ENCODE data around the gene LRRC7. TPM values are rescaled to one million over a fixed set of nuclear protein-coding genes. Genes with fewer than 3 reads are reported as not detected.
"Not testable (repeated sequence)": the region's sequence is repeated elsewhere in the genome, so short reads cannot be mapped to it uniquely, and the experiment has no call there.

Gene LRRC7
- total RNA-seq, 2 donors from 2014 or later: not detected

- not testable (repeated sequence) for H3K27me3 Mint-ChIP-seq; H3K4me3 Mint-ChIP-seq; DNase-seq (ENCODE audit: low spot score); ATAC-seq; H3K36me3 Mint-ChIP-seq; H3K27ac Mint-ChIP-seq; H3K4me1 Mint-ChIP-seq (ENCODE audit: low read depth in 2 of 2)
- H3K9me3 Mint-ChIP-seq: peaks cover 19% of the 10 kb centered on the region
Observed at GRCh38 chr1:69962452-69962851, 394.7 kb downstream of the LRRC7 start.

- Mint-ChIP-seq H3K4me1 (ENCODE audit: low read depth in 2 of 2) (no peaks in the 10 kb centered on the region), H3K9me3 (peaks cover 21% of the 10 kb centered on the region), H3K4me3 (no peak overlapping the region), H3K27me3 (no peaks in the 10 kb centered on the region), H3K27ac (no peak overlapping the region), H3K36me3 (peaks cover 4% of the 10 kb centered on the region)
- no peak for DNase-seq (ENCODE audit: low spot score)
- no peak for ATAC-seq
Observed at GRCh38 chr1:69967245-69967766, 399.6 kb downstream of the LRRC7 start.

GRCh38 chr1:69976896-69977295 is 409.2 kb downstream of the LRRC7 start:
- H3K4me1 Mint-ChIP-seq (ENCODE audit: low read depth in 2 of 2): no peaks in the 10 kb centered on the region
- no peak overlapping the region for H3K4me3 Mint-ChIP-seq
- peaks cover 20% of the 10 kb centered on the region for H3K9me3 Mint-ChIP-seq
- no peaks in the 10 kb centered on the region for H3K36me3 Mint-ChIP-seq
- no peak for ATAC-seq
- H3K27ac Mint-ChIP-seq: no peak overlapping the region
- no peak for DNase-seq (ENCODE audit: low spot score)
- H3K27me3 Mint-ChIP-seq: no peaks in the 10 kb centered on the region

GRCh38 chr1:69982992-69983391 is 415.3 kb downstream of the LRRC7 start:
- Mint-ChIP-seq H3K9me3 (peaks cover 6% of the 10 kb centered on the region), H3K4me3 (no peak overlapping the region)

GRCh38 chr1:69985376-69985775 is 417.7 kb downstream of the LRRC7 start:
- Mint-ChIP-seq H3K9me3 (peaks cover 6% of the 10 kb centered on the region), H3K4me3 (no peak overlapping the region), H3K27ac (no peak overlapping the region), H3K27me3 (no peaks in the 10 kb centered on the region), H3K36me3 (peaks cover 5% of the 10 kb centered on the region), H3K4me1 (ENCODE audit: low read depth in 2 of 2) (no peaks in the 10 kb centered on the region)
- ATAC-seq (no peak), DNase-seq (ENCODE audit: low spot score) (no peak)

More at GRCh38 chr1:69982992-69983391, 415.3 kb downstream of the LRRC7 start:
- Mint-ChIP-seq H3K27ac (no peak overlapping the region), H3K36me3 (peaks cover 5% of the 10 kb centered on the region), H3K27me3 (no peaks in the 10 kb centered on the region), H3K4me1 (ENCODE audit: low read depth in 2 of 2) (no peaks in the 10 kb centered on the region)
- no peak for DNase-seq (ENCODE audit: low spot score)
- ATAC-seq: no peak

GRCh38 chr1:69985901-69986439 is 418.2 kb downstream of the LRRC7 start:
- Mint-ChIP-seq H3K4me3 (no peak overlapping the region), H3K27ac (no peak overlapping the region), H3K27me3 (no peaks in the 10 kb centered on the region), H3K4me1 (ENCODE audit: low read depth in 2 of 2) (no peaks in the 10 kb centered on the region), H3K9me3 (peaks cover 6% of the 10 kb centered on the region), H3K36me3 (peaks cover 5% of the 10 kb centered on the region)
- ATAC-seq (no peak), DNase-seq (ENCODE audit: low spot score) (no peak)

- ATAC-seq: no peak
- H3K4me1 Mint-ChIP-seq (ENCODE audit: low read depth in 2 of 2): no peaks in the 10 kb centered on the region
- no peak for DNase-seq (ENCODE audit: low spot score)
- H3K9me3 Mint-ChIP-seq: peaks cover 6% of the 10 kb centered on the region
- peaks cover 5% of the 10 kb centered on the region for H3K36me3 Mint-ChIP-seq
- no peak overlapping the region for H3K27ac Mint-ChIP-seq
- H3K4me3 Mint-ChIP-seq: no peak overlapping the region
- H3K27me3 Mint-ChIP-seq: no peaks in the 10 kb centered on the region
Observed at GRCh38 chr1:69987881-69988280, 420.2 kb downstream of the LRRC7 start.

- no peaks in the 10 kb centered on the region for H3K36me3 Mint-ChIP-seq
- H3K27me3 Mint-ChIP-seq: no peaks in the 10 kb centered on the region
- no peaks in the 10 kb centered on the region for H3K4me1 Mint-ChIP-seq (ENCODE audit: low read depth in 2 of 2)
- no peaks in the 10 kb centered on the region for H3K9me3 Mint-ChIP-seq
- H3K27ac Mint-ChIP-seq: no peak overlapping the region
- DNase-seq (ENCODE audit: low spot score) (no peak), ATAC-seq (no peak)
- no peak overlapping the region for H3K4me3 Mint-ChIP-seq
Observed at GRCh38 chr1:69991644-69992043, 423.9 kb downstream of the LRRC7 start.

- no peaks in the 10 kb centered on the region for H3K9me3 Mint-ChIP-seq
- H3K4me3 Mint-ChIP-seq: no peak overlapping the region
- no peaks in the 10 kb centered on the region for H3K27me3 Mint-ChIP-seq
- no peaks in the 10 kb centered on the region for H3K4me1 Mint-ChIP-seq (ENCODE audit: low read depth in 2 of 2)
- no peak for DNase-seq (ENCODE audit: low spot score)
- ATAC-seq: no peak
- no peaks in the 10 kb centered on the region for H3K36me3 Mint-ChIP-seq
- no peak overlapping the region for H3K27ac Mint-ChIP-seq
Observed at GRCh38 chr1:69992594-69992993, 424.9 kb downstream of the LRRC7 start.

- no peak for ATAC-seq
- peaks cover 4% of the 10 kb centered on the region for H3K9me3 Mint-ChIP-seq
Observed at GRCh38 chr1:69993810-69994209, 426.1 kb downstream of the LRRC7 start.

GRCh38 chr1:69994241-69994640 is 426.5 kb downstream of the LRRC7 start:
- Mint-ChIP-seq H3K36me3 (no peaks in the 10 kb centered on the region), H3K27ac (no peak overlapping the region), H3K27me3 (no peaks in the 10 kb centered on the region), H3K4me1 (ENCODE audit: low read depth in 2 of 2) (no peaks in the 10 kb centered on the region), H3K4me3 (no peak overlapping the region), H3K9me3 (peaks cover 4% of the 10 kb centered on the region)
- DNase-seq (ENCODE audit: low spot score) (no peak), ATAC-seq (no peak)

More at GRCh38 chr1:69993810-69994209, 426.1 kb downstream of the LRRC7 start:
- no peak for DNase-seq (ENCODE audit: low spot score)
- Mint-ChIP-seq H3K4me3 (no peak overlapping the region), H3K27me3 (no peaks in the 10 kb centered on the region), H3K27ac (no peak overlapping the region), H3K4me1 (ENCODE audit: low read depth in 2 of 2) (no peaks in the 10 kb centered on the region), H3K36me3 (no peaks in the 10 kb centered on the region)

- Mint-ChIP-seq H3K36me3 (no peaks in the 10 kb centered on the region), H3K4me1 (ENCODE audit: low read depth in 2 of 2) (no peaks in the 10 kb centered on the region), H3K9me3 (peaks cover 9% of the 10 kb centered on the region), H3K4me3 (no peak overlapping the region), H3K27me3 (no peaks in the 10 kb centered on the region), H3K27ac (no peak overlapping the region)
- ATAC-seq: no peak
- DNase-seq (ENCODE audit: low spot score): no peak
Observed at GRCh38 chr1:69998847-69999246, 431.1 kb downstream of the LRRC7 start.

GRCh38 chr1:70003211-70003908 is 435.6 kb downstream of the LRRC7 start:
- Mint-ChIP-seq H3K27ac (no peak overlapping the region), H3K4me3 (no peak overlapping the region), H3K27me3 (no peaks in the 10 kb centered on the region), H3K4me1 (ENCODE audit: low read depth in 2 of 2) (no peaks in the 10 kb centered on the region), H3K36me3 (no peaks in the 10 kb centered on the region), H3K9me3 (peaks cover 5% of the 10 kb centered on the region)
- DNase-seq (ENCODE audit: low spot score) (no peak), ATAC-seq (no peak)

GRCh38 chr1:70005386-70006034 is 437.8 kb downstream of the LRRC7 start:
- H3K4me3 Mint-ChIP-seq: no peak overlapping the region
- H3K4me1 Mint-ChIP-seq (ENCODE audit: low read depth in 2 of 2): no peaks in the 10 kb centered on the region
- H3K27me3 Mint-ChIP-seq: no peaks in the 10 kb centered on the region
- ATAC-seq (no peak), DNase-seq (ENCODE audit: low spot score) (no peak)
- H3K36me3 Mint-ChIP-seq: no peaks in the 10 kb centered on the region
- H3K27ac Mint-ChIP-seq: no peak overlapping the region
- H3K9me3 Mint-ChIP-seq: peaks cover 5% of the 10 kb centered on the region
